ENCODE data around the gene PFKFB1.

GRCh38 chrX:54995621-54996020 lies 1.6 kb upstream of the PFKFB1 start:
- TF ChIP-seq CTCF (IDR thresholded peaks at IDR 0.05), result no peak
- TF ChIP-seq POLR2A (IDR thresholded peaks at IDR 0.05), result no peak
- TF ChIP-seq POLR2AphosphoS5 (IDR thresholded peaks at IDR 0.05), result no peak
